SHP77 (cell line): Measurements from ENCODE around the gene EOLA2.
"Not testable (repeated sequence)": the region's sequence is repeated elsewhere in the genome, so short reads cannot be mapped to it uniquely, and the experiment has no call there.

Experiments
- DNase-seq, 2 experiments: peaks; one replicate each; lab custom pipeline; 2025; lab: John Stamatoyannopoulos, UW

EOLA2 gene

GRCh38 chrX:149938427-149938880 is at the start of gene EOLA2:
EOLA2 (minus strand) TSS chrX:149938491; CDS start chrX:149933874, 4,617 bp downstream.
- peak; percentile 92 for DNase-seq

DNA sequence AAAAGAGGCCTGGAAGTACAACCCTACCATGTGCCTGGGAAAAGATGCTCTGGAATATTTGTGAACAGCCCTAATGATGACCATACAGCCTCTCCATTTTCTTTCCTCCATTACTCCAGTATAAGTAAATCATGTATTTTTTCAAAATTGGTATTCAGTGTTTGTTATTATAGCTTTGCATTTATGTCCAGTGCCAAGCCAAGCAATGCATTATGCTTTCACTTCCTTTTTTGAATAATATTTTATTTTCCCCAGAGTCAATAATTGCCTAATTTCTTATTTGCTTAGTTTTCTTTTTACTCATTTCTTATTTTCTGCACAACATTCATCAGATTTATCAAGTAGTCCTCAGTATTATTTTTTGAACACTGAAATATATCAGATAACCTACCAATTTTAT is 49.3 kb upstream of the EOLA2 start:
- DNase-seq: no peak

DNA sequence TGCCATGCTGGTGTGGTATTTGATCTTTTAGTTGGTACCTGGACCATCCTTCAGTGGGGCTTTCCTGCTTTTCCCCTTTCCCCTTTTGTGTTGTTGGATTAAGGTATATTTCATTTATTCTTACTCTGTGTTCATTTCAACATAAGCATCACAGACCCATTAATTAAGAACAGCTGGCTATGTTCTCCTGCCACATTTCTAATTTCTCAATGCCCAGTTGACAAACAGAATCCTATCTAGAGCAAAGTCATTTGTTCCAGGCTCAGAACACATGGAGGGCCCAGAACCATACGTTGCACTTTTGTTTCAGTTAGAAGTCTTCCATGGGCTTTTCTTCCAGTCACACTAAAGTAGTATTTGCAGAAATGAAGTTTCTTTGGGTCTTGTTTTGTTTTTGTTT is 46.1 kb upstream of the EOLA2 start:
- DNase-seq: no peak

GRCh38 chrX:149982310-149982709 is 44.0 kb upstream of the EOLA2 start:
- DNase-seq: no peak

GRCh38 chrX:149979126-149979644 is 40.9 kb upstream of the EOLA2 start:
- no peak for DNase-seq

DNA sequence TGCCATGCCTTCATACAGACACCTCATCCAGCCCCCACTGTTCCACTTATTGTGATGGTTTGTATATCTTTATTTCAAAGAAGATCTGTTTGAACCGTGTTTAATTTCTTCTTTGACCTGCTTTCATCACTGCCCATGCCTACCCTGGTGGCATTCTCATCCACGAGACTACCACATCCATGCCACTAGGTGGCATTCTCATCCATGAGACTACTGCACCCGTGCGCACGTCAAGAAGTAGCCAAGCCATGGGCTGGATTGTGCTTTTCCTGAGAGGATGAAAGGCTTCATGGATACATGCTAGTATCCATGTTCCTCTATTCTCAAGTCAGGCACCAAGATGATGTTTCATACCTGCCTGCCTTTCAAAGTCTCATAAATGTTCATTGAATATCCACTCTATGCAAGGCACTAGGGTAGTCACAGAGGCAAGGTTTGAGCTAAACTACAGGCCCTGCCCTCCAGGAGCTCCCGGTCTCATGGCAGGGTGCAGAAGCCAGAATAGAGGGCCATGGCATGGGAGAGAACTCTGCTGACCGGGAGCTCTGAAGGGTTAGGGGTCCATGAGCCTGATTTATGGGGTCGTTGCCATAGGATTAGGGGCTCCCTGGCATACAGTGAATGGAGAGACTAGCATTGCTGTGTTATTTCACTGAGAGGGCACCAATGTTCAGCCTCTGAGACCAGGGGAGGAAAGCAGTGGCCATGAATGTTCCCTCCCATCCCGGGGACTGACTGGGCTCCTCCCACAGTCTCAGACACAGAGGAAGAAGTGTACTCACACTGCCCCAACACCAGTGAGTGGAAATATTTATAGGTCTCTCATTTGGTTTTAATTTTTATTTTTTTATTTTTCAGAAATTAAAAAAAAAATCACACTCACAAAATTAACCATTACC is 24.8 kb upstream of the EOLA2 start:
- peak; percentile 7 to 24 for DNase-seq

- DNase-seq: no peak
These were observed 23.7 kb upstream of the EOLA2 start for GRCh38 chrX:149962010-149962409.

DNA sequence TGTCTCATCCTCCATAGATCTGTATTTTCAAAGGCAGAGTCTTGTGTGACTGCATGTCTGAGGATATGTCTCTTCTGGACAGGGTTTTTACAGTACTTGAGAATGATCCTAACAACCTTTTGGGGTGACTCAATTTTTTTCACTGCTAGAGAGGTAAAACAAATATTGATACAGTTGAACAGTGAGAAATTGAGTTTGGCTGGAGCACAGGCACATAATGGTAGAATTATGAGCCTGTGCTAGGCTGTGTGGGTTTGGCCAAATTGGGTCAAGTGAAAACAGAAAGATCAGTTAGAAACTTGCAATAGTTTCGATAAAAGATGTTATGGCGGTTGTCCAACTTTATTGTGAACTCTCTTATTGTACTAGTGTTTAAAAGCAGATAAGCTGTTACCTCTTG is 23.3 kb upstream of the EOLA2 start:
- DNase-seq: no peak

GRCh38 chrX:149950681-149951080 is 12.4 kb upstream of the EOLA2 start:
- DNase-seq: peak; percentile 0 to 9

- DNase-seq: no peak
These were observed 11.6 kb upstream of the EOLA2 start for GRCh38 chrX:149949743-149950436.

DNA sequence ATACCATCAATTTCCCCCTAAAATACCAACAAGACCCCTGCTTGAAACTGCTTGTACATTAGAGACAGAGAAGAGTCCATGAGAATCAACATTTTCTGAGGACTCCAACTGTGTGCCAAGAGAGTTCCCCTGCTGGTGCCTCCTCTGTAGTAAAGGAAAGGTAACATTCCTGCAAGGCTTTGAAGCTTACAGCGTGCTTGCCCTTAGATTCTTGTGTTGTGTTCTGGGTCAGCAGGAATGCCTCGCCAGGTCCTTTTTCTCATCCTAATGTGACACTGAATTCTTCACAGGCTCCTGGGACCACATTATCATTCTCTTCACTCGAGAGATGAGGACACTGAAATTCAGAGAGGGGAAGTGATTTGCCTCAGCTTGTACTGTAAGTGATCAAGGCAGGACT is 9.7 kb upstream of the EOLA2 start:
- DNase-seq: no peak

- not testable (repeated sequence) for DNase-seq
These were observed 8.6 kb upstream of the EOLA2 start for GRCh38 chrX:149946932-149947331.

GRCh38 chrX:149945820-149946219 is 7.5 kb upstream of the EOLA2 start:
- DNase-seq: not testable (repeated sequence)

DNA sequence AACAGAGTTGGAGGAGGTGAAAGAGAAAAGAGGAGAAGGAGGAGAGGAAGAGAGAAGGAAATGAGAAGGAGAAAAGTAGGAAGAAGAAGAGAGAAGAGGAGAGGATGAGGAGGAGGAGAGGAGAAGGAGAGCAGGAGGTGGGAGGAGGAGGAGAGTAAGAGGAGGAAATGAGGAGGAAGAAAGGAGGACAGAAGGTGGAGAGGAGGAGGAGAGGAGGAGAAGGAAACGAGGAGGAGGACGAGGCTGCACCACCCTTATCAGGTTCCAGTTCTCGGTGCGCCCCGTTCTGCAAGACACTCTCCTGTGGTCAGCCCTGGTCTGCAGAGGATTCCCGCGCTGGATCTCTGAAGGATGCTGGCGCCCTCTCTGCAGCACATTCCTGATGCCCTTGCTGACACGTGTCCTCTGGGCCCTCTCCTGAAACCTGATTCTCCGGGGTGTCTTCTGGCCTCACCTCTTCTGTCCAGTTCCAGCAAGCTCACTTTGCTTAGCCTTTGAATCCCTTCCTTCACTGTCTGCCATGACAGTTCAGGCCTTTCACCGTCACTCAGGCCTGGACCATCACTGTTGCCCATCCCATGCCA is 6.9 kb upstream of the EOLA2 start:
- DNase-seq: not testable (repeated sequence)

GRCh38 chrX:149940674-149941024 is 2.4 kb upstream of the EOLA2 start:
- DNase-seq: not testable (repeated sequence)

- peak; percentile 76 to 81 for DNase-seq
These were observed 1.8 kb upstream of the EOLA2 start for GRCh38 chrX:149939905-149940673.

DNA sequence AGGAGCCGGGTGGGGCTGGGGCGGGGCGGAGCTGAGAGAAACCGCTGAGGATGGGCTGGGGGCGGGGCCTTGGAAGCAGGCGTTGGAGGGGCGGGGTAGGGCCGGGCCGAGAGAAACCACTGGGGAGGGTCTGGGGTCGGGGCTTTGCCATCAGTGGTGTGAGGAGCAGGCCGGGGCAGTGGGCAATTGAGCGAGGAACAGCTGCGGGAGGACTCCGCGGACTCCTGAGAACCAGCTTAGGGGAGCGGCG is 1.3 kb upstream of the EOLA2 start:
- DNase-seq: no peak

DNA sequence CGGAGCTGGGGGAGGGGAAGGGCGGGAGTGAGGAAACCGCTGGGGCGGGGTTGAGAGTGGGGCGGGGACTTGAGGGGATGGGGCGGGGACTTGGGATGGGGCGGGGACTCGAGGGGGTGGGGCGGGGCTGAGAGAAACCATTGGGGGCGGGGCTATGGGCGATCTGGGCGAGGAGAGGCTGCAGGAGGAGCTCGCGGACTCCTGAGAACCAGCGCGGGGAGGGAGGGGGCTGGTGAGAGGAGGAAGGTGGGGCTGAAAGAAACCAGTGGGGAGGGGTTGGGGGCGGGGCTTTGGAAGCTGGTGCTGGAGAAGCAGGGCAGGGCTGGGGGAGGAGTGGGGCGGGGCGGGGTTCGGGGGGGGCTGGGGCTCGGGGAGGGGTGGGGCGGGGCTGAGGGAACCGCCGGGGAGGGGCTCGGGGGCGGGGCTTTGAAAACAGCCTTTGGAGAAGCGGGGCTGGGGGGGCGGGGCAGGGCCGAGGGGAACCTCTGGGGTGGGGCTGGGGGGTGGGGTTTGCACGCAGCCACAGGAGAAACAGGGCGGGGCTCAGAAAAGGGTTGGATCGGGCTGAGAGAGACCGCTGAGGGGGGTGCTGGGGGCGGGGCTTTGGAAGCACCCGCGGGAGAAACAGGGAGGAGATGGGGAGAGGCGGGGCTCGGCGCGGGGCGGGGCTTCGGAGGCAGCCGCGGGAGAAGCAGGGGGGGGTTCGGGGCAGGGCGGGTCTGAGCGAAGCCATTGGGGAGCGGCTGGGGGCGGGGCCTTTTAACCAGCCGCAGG is 777 bp upstream of the EOLA2 start:
- DNase-seq: peak; percentile 67 to 92

DNA sequence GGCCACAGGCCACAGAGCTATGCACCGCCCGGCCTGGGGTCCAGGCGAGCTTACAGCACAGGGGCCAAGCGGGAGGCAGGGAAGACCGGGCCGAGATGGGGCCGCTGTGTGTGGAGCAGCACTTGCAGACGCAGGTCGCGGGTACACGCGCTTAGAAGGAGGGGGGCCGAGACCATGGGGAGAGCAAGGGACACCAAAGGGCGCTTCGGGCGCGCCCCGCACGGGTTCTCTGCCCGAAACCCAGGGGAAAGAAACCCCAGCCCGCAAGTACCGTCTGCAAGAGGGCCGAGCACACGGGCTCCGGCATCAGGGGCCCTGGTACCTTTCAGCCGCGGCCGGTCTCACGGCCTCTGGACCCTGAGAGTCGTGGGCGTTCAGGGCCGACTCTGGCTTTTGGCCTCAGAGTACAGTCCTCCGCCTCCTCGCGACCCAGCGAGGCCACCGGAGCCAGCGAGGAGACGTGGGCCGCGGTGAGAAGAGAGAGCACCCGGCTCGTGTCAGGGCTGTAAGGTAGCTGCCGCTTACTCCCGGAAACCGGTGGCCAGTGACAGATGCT is 342 bp downstream of the EOLA2 start:
- DNase-seq: no peak

DNA sequence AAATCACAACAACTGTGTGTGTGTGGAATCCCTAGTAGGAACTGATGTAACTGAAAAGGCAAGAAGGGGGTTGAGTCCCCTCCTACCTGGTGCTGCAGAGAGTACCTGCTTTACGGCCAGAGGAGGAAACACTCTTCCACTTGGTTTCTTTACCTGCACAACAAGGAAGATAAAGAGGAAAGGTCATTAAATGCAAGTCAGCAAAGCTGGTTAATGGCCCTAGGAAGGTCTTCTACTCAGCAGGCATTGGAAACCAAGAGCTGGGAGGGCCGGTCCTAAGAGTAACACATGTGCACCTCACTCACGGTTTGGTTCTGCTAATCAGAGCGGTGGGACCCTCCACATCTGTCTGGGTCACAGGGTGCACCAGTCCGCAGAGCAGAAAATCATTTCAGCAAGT is 963 bp downstream of the EOLA2 start:
- DNase-seq: not testable (repeated sequence)

GRCh38 chrX:149933547-149933946 is 4.7 kb downstream of the EOLA2 start:
- not testable (repeated sequence) for DNase-seq
